NOMO-1 treated with dmso at 0.1 percent for 144 hours (cell line): ENCODE measurements around the gene PDLIM7.
A peak's percentile ranks its signal among the peaks of the same experiment; 100 is the strongest.
"Not testable (repeated sequence)": the region's sequence is repeated elsewhere in the genome, so short reads cannot be mapped to it uniquely, and the experiment has no call there.

Source experiments
- DNase-seq: peaks from one replicate; lab custom pipeline; 2025; ENCODE audit not compliant: unreplicated experiment; lab: John Stamatoyannopoulos, UW

PDLIM7 gene, protein sequence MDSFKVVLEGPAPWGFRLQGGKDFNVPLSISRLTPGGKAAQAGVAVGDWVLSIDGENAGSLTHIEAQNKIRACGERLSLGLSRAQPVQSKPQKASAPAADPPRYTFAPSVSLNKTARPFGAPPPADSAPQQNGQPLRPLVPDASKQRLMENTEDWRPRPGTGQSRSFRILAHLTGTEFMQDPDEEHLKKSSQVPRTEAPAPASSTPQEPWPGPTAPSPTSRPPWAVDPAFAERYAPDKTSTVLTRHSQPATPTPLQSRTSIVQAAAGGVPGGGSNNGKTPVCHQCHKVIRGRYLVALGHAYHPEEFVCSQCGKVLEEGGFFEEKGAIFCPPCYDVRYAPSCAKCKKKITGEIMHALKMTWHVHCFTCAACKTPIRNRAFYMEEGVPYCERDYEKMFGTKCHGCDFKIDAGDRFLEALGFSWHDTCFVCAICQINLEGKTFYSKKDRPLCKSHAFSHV

GRCh38 chr5:177497292-177498012, at the start of gene PDLIM7:
TSS of gene PDLIM7 (minus strand) at chr5:177497604. CDS start at chr5:177496512, 1,092 bp downstream.
- DNase-seq = peak; percentile 98

DNA sequence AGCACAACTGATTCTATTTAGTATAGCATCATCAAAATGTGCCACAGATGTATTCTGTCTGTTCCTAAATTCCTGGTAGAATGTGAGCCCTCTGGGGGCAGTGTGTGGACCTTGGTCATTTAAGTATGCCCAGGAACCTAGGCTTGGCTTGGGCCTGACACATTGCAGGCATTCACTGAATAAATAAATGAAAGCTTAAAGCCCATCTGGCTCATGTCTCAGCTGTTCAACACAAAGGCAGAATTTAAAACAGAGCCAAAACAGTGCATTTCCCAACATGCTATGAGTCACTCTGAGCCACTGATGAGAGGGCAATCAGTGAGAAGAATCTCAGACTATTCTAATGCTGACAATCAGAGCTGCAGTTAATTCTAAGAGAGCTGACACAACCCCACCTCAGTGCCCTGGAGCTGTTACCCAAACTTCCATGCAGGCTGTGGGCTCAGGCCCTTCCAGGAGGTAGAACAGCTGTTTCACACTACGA, 48.9 kb upstream of the PDLIM7 start:
- DNase-seq = peak; percentile 26

DNA sequence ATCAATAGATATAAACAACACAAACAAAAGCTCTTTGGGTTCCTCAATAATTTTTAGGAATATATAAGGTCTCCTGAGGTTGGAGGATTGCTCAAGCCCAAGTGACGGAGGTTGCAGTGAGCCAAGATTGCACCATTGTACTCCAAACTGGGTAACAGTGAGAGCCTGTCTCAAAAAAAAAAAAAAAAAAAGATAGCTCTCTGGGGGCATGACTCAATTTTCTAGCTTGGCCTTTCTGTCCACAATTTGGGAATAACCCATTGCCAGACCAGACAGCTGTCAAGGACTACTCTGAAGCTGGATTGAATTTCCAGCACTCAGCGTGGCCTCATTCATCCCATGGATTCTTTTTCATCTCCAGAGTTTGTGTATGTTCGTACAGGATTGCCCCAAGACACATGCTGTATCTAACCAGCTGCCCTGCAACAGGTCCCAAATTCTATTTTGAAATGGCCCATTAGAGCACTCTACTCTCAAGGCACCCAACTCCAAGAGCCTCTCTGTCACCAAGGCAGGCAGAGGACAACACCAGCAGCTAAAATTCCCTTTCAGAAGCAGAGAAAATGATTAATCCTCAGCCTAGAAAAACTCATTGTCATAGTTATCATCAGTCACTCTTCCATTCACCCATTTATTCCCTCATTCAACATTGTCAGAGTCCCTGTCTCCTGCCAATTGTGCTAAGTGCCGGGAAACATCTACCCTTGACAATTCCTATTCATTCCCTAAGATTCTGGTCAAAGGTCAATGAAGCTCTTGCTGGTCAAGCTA, 48.3 kb upstream of the PDLIM7 start:
- DNase-seq = peak; percentile 45

GRCh38 chr5:177542816-177543465, 45.5 kb upstream of the PDLIM7 start:
- DNase-seq = no peak

DNA sequence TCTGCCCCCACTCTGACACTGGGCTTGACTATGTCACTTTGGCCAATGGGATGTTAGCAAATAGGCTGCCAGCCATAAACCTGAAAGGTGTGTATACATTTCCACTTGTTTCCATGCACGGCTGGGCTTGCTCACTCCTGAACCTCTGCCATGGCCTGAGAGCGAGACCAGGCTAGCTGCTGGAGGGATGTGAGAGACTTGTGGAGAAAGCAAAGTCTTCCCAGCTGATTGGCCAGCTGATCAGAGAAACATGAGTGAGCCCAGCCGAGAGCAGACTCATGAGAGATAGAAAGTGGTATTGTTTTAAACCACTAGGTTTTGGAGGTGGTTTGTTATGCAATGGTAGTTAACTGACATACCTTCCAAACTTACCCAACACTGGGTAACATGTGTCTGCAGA, 43.0 kb upstream of the PDLIM7 start:
- no peak for DNase-seq

GRCh38 chr5:177539411-177539810, 42.0 kb upstream of the PDLIM7 start:
- DNase-seq = no peak

- no peak for DNase-seq
Measured at GRCh38 chr5:177538876-177539275, 41.5 kb upstream of the PDLIM7 start.

- no peak for DNase-seq
Measured at GRCh38 chr5:177537389-177538361, 40.3 kb upstream of the PDLIM7 start.

DNA sequence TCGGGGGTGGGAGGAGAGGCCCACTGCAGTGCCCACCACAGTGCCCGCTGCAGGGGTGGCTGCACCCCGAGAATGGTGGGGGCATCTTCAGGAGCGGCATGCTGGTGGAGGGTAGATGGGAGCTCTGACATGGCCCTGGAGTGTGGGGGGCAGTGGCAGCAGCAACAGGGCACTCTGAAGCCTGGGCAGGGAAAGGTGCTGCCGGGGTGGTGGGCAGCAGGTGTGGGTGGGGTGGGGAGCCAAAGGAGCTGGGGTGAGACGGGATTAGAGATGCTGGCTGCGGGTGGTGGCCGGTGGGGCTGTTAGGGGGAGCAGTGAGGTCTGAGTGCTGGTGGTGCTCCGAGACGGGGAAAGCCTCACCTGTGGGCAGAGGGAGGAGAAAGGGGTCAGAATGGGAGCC, 39.0 kb upstream of the PDLIM7 start:
- DNase-seq = no peak

DNA sequence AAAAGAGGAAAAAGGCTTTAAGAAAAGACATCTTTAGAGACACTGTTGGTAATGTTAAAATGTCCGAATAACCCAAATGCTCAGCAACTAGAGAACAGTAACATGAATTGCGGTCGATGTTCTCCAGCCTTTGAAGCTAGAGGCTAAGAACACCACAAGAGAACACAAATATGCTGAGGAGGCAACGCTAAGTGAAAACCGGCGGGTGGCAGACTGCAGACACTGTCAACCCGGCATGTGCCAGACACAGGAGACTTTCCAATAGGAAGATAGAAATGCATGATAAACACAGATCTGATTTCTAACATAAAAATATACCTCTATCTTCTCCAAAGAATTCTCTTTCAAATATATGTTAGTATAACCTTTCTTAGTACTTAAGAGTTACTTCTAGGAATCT, 37.7 kb upstream of the PDLIM7 start:
- DNase-seq = no peak

GRCh38 chr5:177534433-177534832, 37.0 kb upstream of the PDLIM7 start:
- not testable (repeated sequence) for DNase-seq

GRCh38 chr5:177531209-177531940, 34.0 kb upstream of the PDLIM7 start:
- no peak for DNase-seq

GRCh38 chr5:177530638-177531037, 33.2 kb upstream of the PDLIM7 start:
- DNase-seq = no peak

DNA sequence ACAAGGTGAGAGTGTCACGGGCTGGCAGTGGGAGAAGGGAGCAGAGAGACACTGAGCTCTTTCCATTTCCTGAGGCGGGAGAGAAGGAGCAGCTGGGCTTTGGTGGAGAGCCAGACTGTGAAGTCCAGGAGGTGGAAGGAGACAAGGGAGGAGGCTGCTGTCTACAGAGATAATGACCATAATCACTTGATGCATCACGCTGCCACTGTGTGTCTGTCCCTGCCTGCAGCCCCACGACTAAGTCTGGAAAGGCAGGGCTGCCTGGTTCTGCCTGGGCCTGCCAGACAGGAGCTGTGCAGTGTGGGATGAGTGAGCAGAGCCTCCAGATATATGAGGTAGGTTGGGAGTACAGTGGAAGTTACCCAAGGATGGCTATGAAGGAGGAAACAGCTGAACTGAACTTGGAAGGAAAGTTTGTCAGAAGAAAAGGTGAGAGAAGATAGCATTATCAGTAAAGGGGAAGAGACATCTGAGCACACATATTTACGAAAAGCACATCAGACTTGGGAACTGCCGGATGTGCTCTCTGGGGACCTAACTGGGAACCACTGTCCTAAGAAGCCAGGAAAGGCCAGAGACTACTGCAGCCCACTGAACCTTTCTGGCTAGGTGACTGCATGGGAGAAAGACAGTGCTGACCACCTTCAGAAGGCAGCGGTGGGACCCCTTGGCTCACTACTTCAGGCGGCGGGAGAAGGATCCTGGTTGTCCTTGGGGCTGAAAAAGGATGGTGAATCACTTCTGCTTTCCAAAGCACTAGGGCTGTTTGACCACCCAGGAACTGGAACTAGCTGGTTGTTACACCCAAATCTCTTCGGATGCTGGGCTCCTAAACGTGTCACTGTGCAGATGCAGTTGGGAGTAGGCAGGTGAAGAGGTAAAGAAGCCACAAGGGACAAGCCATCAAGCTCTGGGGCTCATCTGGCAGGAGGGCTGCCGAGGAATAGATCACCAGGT, 32.1 kb upstream of the PDLIM7 start:
- no peak for DNase-seq

- DNase-seq = no peak
Measured at GRCh38 chr5:177528631-177529030, 31.2 kb upstream of the PDLIM7 start.

DNA sequence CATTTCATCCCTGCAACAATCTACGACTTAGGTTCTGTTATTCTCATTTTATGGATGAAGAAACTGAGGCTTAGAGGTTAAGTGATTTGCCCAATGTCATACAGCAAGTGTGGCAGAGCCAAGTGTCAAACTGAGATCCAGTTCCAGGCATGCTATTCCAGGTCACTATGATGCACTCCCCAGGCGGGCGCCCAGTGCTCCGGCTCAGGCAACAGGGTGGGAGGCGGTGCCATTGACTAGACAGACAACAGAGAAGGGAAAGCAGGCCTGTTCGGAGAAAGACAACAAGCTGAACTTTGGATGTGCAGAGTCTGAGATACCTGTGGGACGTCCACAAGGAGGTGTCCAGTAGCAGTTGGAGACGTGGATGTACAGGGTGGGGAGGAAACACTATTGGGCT, 30.2 kb upstream of the PDLIM7 start:
- DNase-seq = no peak

DNA sequence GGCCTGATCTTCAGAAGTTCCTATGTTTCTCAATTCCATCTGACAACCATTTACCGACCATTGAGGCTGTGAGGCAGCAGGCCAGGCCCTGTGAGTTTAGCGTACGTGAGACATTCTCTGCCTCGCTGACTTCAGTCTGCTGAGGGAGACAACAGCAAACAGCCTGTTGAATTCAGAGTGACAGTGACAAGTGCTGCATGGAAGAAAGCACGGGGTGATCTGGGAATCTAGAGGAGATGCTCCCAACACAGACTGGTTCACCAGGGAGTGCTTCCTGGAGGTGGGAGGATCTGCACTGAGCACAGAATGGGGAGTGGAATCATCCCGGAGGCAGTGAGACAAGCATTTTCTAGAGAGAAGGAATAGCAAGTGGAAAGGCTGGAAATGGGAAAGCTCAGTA, 29.4 kb upstream of the PDLIM7 start:
- no peak for DNase-seq

DNA sequence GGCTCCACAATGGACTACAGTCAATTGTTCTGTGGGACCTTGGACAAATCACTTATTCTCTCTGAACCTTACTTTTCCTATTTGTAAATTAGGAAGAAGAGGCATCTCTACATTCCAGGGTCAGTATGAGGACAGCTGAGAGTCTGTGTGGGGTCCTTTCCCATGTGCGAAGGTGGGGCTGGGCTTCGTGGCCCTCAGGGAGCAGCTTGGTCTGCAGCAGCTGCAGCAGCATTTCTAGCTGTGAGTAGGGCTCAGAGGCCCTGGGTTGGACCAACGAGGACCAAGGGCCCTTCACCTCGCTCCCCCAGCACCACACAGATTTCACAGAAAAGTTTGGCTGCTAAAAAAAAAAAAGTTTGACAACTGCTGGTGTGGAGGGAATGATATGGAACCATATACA, 28.8 kb upstream of the PDLIM7 start:
- DNase-seq = no peak
